ENCODE results near the gene TRAM1L1. TPM values are rescaled to one million over a fixed set of nuclear protein-coding genes. Genes with fewer than 3 reads are reported as not detected.
A peak's percentile ranks its signal among the peaks of the same experiment; 100 is the strongest.

Gene TRAM1L1
- polyA plus RNA-seq (2012; rRNA removed), result 2.4 and 3.0 TPM in 2 replicates
- 3.7 and 4.1 TPM in 2 replicates for polyA plus RNA-seq (2012; cell fraction: cytosol; rRNA removed)
- 0.48 and 1.8 TPM in 2 replicates for polyA plus RNA-seq (2012; cell fraction: nucleus; rRNA removed)

DNA sequence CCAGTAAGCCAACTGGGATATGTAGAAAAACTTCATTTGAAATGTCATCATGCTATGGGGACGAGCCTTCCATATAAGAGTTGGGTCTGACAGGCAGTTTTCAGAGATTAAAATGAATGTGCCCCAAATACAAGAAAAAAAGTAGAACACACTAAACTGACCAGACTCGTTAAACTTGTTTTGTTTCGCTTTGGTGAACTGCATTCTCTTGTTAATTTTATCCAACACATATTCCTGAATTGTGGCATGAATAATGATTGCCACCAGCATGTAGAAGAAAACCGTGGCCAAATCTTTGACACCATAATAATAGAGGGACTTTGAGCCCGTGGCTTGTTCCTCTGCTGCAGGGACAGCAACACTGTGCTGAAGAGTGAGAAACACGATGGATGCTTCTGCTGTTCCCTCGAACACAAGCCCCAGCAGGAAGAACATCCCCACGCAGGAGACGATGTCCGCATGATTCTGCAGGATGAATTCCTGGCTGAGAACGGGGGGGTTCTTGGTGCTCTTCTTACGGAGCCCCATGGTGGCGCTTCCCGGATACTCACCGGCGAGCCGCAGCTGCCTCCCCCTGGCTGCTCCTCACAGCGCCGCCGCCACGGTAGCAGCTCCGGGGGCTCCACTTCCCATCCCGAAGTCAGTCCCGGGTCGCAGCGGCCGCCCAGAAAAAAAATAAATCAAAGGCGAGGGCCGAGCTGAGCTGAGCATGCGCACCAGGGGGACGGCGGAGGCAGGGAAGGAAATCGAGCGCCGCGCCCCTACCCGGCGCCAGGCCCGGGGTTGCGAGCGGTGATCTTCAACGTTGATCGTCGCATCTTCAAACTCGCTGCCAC lies at the start of gene TRAM1L1:
TRAM1L1 (minus strand) TSS at position 711 of the 836 bp plus-strand sequence; CDS start at position 528, 183 bp downstream.
- 0 out of 2 replicates have a peak, but pooled peaks cover 4% of the 10 kb centered on the region for H3K9me3 ChIP-seq
- ChIA-PET POLR2A (no interaction called here), CTCF (interaction anchor here (0.8 to 1.4 kb wide), 4 partner anchors 11 to 764 kb away, joined by 3 to 4 read pairs (median 4); no protein-coding TSS in a partner anchor)
- no peaks in the 10 kb centered on the region for H3K9me2 ChIP-seq
- peaks cover 10% of the 10 kb centered on the region for H3F3A ChIP-seq (replicated peaks; ENCODE audit: insufficient read depth)
- H3K79me2 ChIP-seq (ENCODE audit: insufficient read depth), result no peaks in the 10 kb centered on the region
- peak within 1 kb of the TSS; percentile 72 to 80 for H3K4me3 ChIP-seq (ENCODE audit: low read depth in 2 of 2, low read length in 1 of 2)
- no peaks in the 10 kb centered on the region for H4K20me1 ChIP-seq (ENCODE audit: insufficient read depth)
- H3K9ac ChIP-seq, result peak within 1 kb of the TSS; percentile 84
- H3K27me3 ChIP-seq (ENCODE audit: insufficient read depth), result no peaks in the 10 kb centered on the region
- peaks cover 0 to 6% of the 10 kb centered on the region in 2 experiments; a peak in 2 of 4 replicates for H3K4me1 ChIP-seq (ENCODE audit: control insufficient read depth in 1 of 2, insufficient read depth in 2 of 2, low read depth in 1 of 2, low read length in 1 of 2)
- H3K4me2 ChIP-seq, result peak within 1 kb of the TSS; percentile 86
- peak within 1 kb of the TSS; percentile 100 for H2AFZ ChIP-seq (ENCODE audit: low read depth)
- DNase-seq, result peak; percentile 92
- H3K27ac ChIP-seq (ENCODE audit: low read depth in 2 of 2, low read length in 1 of 2), result peak within 1 kb of the TSS; percentile 64 to 93
- 9% methylated on average over 30 of the region's 45 CpGs for WGBS (ENCODE audit: low lambda C conversion rate)
- H3K36me3 ChIP-seq (replicated peaks in 1 of 2; ENCODE audit: control insufficient read depth in 1 of 2, insufficient read depth in 2 of 2, low read length in 1 of 2), result peaks cover 0 to 15% of the 10 kb centered on the region in 2 experiments
- TF ChIP-seq RCOR1 (IDR thresholded peaks at IDR 0.05; ENCODE audit: low read length) (no peak), NFIC (IDR thresholded peaks at IDR 0.05; ENCODE audit: borderline replicate concordance) (no peak), MEF2A (IDR thresholded peaks at IDR 0.05; ENCODE audit: borderline replicate concordance, low read depth) (no peak), SIN3A (IDR thresholded peaks at IDR 0.05; ENCODE audit: borderline replicate concordance, low read depth, low read length) (no peak), RAD21 (IDR thresholded peaks at IDR 0.05; ENCODE audit: low read length) (peak; percentile 49), TCF12 (IDR thresholded peaks at IDR 0.05) (no peak), YY1 (IDR thresholded peaks at IDR 0.05; ENCODE audit: low read depth) (no peak; the same call in 1 of the 2 replicates), TAF1 (IDR thresholded peaks at IDR 0.05; ENCODE audit: borderline replicate concordance, low read depth, low read length) (peak; percentile 53), NRF1 (IDR thresholded peaks at IDR 0.05; ENCODE audit: low read depth, low read length) (peak; percentile 92), TEAD4 (IDR thresholded peaks at IDR 0.05; ENCODE audit: borderline replicate concordance, insufficient read depth) (no peak), GATA2 (CRISPR knock-in tag; IDR thresholded peaks at IDR 0.05) (no peak), SMC3 (IDR thresholded peaks at IDR 0.05; ENCODE audit: low read depth, low read length) (peak; percentile 21; the same call in 1 of the 2 replicates), RFX5 (IDR thresholded peaks at IDR 0.05; ENCODE audit: low read length) (no peak)
- TF ChIP-seq, protein P1, sequence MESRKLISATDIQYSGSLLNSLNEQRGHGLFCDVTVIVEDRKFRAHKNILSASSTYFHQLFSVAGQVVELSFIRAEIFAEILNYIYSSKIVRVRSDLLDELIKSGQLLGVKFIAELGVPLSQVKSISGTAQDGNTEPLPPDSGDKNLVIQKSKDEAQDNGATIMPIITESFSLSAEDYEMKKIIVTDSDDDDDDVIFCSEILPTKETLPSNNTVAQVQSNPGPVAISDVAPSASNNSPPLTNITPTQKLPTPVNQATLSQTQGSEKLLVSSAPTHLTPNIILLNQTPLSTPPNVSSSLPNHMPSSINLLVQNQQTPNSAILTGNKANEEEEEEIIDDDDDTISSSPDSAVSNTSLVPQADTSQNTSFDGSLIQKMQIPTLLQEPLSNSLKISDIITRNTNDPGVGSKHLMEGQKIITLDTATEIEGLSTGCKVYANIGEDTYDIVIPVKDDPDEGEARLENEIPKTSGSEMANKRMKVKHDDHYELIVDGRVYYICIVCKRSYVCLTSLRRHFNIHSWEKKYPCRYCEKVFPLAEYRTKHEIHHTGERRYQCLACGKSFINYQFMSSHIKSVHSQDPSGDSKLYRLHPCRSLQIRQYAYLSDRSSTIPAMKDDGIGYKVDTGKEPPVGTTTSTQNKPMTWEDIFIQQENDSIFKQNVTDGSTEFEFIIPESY (IDR thresholded peaks at IDR 0.05; ENCODE audit: borderline replicate concordance, low read depth), result no peak
- TF ChIP-seq, protein P2, sequence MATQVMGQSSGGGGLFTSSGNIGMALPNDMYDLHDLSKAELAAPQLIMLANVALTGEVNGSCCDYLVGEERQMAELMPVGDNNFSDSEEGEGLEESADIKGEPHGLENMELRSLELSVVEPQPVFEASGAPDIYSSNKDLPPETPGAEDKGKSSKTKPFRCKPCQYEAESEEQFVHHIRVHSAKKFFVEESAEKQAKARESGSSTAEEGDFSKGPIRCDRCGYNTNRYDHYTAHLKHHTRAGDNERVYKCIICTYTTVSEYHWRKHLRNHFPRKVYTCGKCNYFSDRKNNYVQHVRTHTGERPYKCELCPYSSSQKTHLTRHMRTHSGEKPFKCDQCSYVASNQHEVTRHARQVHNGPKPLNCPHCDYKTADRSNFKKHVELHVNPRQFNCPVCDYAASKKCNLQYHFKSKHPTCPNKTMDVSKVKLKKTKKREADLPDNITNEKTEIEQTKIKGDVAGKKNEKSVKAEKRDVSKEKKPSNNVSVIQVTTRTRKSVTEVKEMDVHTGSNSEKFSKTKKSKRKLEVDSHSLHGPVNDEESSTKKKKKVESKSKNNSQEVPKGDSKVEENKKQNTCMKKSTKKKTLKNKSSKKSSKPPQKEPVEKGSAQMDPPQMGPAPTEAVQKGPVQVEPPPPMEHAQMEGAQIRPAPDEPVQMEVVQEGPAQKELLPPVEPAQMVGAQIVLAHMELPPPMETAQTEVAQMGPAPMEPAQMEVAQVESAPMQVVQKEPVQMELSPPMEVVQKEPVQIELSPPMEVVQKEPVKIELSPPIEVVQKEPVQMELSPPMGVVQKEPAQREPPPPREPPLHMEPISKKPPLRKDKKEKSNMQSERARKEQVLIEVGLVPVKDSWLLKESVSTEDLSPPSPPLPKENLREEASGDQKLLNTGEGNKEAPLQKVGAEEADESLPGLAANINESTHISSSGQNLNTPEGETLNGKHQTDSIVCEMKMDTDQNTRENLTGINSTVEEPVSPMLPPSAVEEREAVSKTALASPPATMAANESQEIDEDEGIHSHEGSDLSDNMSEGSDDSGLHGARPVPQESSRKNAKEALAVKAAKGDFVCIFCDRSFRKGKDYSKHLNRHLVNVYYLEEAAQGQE (IDR thresholded peaks at IDR 0.05; ENCODE audit: low read depth, low read length), result 0 out of 2 replicates have a peak, but pooled peaks have one; percentile 23
- TF ChIP-seq, protein P3, sequence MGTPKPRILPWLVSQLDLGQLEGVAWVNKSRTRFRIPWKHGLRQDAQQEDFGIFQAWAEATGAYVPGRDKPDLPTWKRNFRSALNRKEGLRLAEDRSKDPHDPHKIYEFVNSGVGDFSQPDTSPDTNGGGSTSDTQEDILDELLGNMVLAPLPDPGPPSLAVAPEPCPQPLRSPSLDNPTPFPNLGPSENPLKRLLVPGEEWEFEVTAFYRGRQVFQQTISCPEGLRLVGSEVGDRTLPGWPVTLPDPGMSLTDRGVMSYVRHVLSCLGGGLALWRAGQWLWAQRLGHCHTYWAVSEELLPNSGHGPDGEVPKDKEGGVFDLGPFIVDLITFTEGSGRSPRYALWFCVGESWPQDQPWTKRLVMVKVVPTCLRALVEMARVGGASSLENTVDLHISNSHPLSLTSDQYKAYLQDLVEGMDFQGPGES (IDR thresholded peaks at IDR 0.05; ENCODE audit: low read depth, low read length), result no peak
- TF ChIP-seq, protein P4, sequence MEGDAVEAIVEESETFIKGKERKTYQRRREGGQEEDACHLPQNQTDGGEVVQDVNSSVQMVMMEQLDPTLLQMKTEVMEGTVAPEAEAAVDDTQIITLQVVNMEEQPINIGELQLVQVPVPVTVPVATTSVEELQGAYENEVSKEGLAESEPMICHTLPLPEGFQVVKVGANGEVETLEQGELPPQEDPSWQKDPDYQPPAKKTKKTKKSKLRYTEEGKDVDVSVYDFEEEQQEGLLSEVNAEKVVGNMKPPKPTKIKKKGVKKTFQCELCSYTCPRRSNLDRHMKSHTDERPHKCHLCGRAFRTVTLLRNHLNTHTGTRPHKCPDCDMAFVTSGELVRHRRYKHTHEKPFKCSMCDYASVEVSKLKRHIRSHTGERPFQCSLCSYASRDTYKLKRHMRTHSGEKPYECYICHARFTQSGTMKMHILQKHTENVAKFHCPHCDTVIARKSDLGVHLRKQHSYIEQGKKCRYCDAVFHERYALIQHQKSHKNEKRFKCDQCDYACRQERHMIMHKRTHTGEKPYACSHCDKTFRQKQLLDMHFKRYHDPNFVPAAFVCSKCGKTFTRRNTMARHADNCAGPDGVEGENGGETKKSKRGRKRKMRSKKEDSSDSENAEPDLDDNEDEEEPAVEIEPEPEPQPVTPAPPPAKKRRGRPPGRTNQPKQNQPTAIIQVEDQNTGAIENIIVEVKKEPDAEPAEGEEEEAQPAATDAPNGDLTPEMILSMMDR (IDR thresholded peaks at IDR 0.05), result peak; percentile 32
- TF ChIP-seq, protein P5, sequence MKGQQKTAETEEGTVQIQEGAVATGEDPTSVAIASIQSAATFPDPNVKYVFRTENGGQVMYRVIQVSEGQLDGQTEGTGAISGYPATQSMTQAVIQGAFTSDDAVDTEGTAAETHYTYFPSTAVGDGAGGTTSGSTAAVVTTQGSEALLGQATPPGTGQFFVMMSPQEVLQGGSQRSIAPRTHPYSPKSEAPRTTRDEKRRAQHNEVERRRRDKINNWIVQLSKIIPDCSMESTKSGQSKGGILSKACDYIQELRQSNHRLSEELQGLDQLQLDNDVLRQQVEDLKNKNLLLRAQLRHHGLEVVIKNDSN (IDR thresholded peaks at IDR 0.05; ENCODE audit: borderline replicate concordance, low read depth), result no peak
- TF ChIP-seq, protein P6, sequence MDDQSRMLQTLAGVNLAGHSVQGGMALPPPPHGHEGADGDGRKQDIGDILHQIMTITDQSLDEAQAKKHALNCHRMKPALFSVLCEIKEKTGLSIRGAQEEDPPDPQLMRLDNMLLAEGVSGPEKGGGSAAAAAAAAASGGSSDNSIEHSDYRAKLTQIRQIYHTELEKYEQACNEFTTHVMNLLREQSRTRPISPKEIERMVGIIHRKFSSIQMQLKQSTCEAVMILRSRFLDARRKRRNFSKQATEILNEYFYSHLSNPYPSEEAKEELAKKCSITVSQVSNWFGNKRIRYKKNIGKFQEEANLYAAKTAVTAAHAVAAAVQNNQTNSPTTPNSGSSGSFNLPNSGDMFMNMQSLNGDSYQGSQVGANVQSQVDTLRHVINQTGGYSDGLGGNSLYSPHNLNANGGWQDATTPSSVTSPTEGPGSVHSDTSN (IDR thresholded peaks at IDR 0.05), result 0 out of 2 replicates have a peak, but pooled peaks have one; percentile 23

All from SK-N-SH (cell line).